Measurements from ENCODE around the gene HLA-DRA. TPM values are rescaled to one million over a fixed set of nuclear protein-coding genes. Genes with fewer than 3 reads are reported as not detected.

The HLA-DRA gene
- total and polyA plus RNA-seq, 2 donors (not counting 1 experiment from before 2014, with no cell fraction given), result 2,881 to 4,498 TPM

DNA sequence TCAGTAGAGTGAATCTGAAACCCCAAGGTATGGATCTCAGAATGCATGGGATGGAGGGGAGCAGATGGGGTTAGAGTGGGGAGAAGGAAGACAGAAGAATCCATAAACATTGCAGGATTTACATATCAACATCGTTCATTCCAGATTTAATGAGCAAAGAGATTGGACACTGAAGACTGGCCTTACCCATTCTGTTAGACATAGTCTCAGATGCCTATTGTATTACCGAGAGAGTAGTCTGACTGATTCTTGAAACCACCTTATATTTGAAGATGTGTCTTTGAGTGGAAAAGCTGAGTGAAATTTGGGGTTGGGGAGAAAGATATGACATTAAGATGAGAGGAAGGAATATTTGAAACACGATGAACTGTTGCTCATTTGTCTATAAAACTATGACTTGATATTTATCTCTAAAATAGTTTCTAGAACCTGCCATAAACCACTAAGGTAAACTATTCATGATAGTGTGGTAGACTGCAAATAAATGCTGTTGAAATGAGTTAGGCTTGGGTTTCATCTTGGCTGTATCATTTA lies 5.7 kb downstream of the HLA-DRA start:
- no peak for TF ChIP-seq EZH2 (IDR thresholded peaks at IDR 0.05; ENCODE audit: borderline replicate concordance, insufficient read depth, low read depth, low read length, poor library complexity, severe bottlenecking)
- TF ChIP-seq CTCF (IDR thresholded peaks at IDR 0.05), result no peak
- DNase-seq (peak; percentile 36), ATAC-seq (ENCODE audit: low read depth) (no peak)
- Histone ChIP-seq H3K9me3 (ENCODE audit: control extremely low read depth in 1 of 3, control insufficient read depth in 2 of 3, insufficient read depth in 1 of 3, low read length in 2 of 3) (no peaks in the 10 kb centered on the region), H4K20me1 (ENCODE audit: control insufficient read depth, insufficient read depth, low read length, poor library complexity, severe bottlenecking) (peaks cover 45% of the 10 kb centered on the region), H3K4me2 (replicated peaks; ENCODE audit: low read depth, low read length, poor library complexity, severe bottlenecking) (peak overlapping the region; percentile 85), H3K4me1 (ENCODE audit: control insufficient read depth in 2 of 2, insufficient read depth in 2 of 2, low read length in 2 of 2) (peaks cover 36 to 38% of the 10 kb centered on the region in 2 donors), H3K9ac (ENCODE audit: low read length) (no peak overlapping the region), H3K79me2 (ENCODE audit: control insufficient read depth, insufficient read depth, low read length) (peaks cover 41% of the 10 kb centered on the region), H3K27ac (ENCODE audit: low read length in 2 of 2) (peak overlapping the region in 1 of 2 donors; percentile 51), H3K4me3 (ENCODE audit: control extremely low read depth in 1 of 5, extremely low read depth in 1 of 5, insufficient read depth in 1 of 5, low read depth in 2 of 5, low read length in 4 of 5) (no peak overlapping the region), H3K36me3 (replicated peaks in 1 of 2; ENCODE audit: control extremely low read depth in 1 of 2, control insufficient read depth in 1 of 2, extremely low read depth in 1 of 2, insufficient read depth in 2 of 2, low read length in 1 of 2) (peaks cover 17 to 56% of the 10 kb centered on the region in 2 experiments), H3K27me3 (replicated peaks in 1 of 4; ENCODE audit: control extremely low read depth in 1 of 4, control insufficient read depth in 3 of 4, insufficient read depth in 4 of 4, low read length in 3 of 4) (no peaks in the 10 kb centered on the region), H2AFZ (ENCODE audit: insufficient read depth, low read depth, low read length, poor library complexity, severe bottlenecking) (no peak overlapping the region)
- intact Hi-C loops (cut with micrococcal nuclease), result no loop called here
- Mint-ChIP-seq H3K27me3 (no peaks in the 10 kb centered on the region), H3K9me3 (ENCODE audit: insufficient read depth) (no peaks in the 10 kb centered on the region), H3K4me3 (peak overlapping the region; percentile 38), H3K27ac (peak overlapping the region; percentile 54), H3K4me1 (peaks cover 59% of the 10 kb centered on the region)
- no CpG with 5 or more reads among the region's 3 CpGs for WGBS (ENCODE audit: insufficient coverage)
- ChIA-PET CTCF (interaction anchor here (0.7 to 2.1 kb wide), 4 partner anchors 31 to 256 kb away, joined by 3 to 5 read pairs (median 4); no protein-coding TSS in a partner anchor), POLR2A (interaction anchor here (0.8 to 1.2 kb wide), 3 partner anchors 13 to 221 kb away, joined by 3 to 13 read pairs (median 3); partner anchors contain the start of gene HLA-DQB1)

DNA sequence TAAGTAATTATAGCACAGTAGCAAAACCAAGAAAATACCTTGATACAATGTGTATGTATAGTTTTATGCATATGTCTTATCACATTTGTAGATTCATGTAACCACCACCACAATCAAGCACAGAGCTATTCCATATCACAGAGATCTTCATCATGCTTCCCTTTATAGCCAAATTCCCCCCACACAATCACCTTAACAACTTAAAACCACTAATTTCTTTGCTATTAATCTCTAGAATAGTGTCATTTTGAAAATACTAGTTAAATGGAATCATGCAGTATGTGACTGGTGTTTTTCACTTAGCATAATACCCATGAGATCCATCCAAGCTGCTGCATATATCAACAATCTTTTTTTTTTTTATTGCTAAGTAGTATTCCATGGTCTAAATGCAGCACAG lies 8.2 kb downstream of the HLA-DRA start:
- no peaks in the 10 kb centered on the region for H3K27me3 ChIP-seq (replicated peaks in 1 of 4; ENCODE audit: control extremely low read depth in 1 of 4, control insufficient read depth in 3 of 4, insufficient read depth in 4 of 4, low read length in 3 of 4)
- Mint-ChIP-seq H3K27ac (peak overlapping the region; percentile 0), H3K4me1 (peaks cover 44% of the 10 kb centered on the region), H3K4me3 (no peak overlapping the region), H3K9me3 (ENCODE audit: insufficient read depth) (peaks cover 12% of the 10 kb centered on the region), H3K27me3 (no peaks in the 10 kb centered on the region)
- peaks cover 25 to 28% of the 10 kb centered on the region in 2 donors for H3K4me1 ChIP-seq (ENCODE audit: control insufficient read depth in 2 of 2, insufficient read depth in 2 of 2, low read length in 2 of 2)
- H3K4me2 ChIP-seq (replicated peaks; ENCODE audit: low read depth, low read length, poor library complexity, severe bottlenecking), result no peak overlapping the region
- CTCF ChIA-PET, result interaction anchor here (1.0 to 2.1 kb wide), 6 partner anchors 9 to 252 kb away, joined by 3 to 8 read pairs (median 6); no protein-coding TSS in a partner anchor
- TF ChIP-seq CTCF (IDR thresholded peaks at IDR 0.05) (no peak), EZH2 (IDR thresholded peaks at IDR 0.05; ENCODE audit: borderline replicate concordance, insufficient read depth, low read depth, low read length, poor library complexity, severe bottlenecking) (no peak)
- intact Hi-C loops (cut with micrococcal nuclease), result no loop called here
- no peak for ATAC-seq (ENCODE audit: low read depth)
- peaks cover 0 to 2% (median 0%) of the 10 kb centered on the region in 3 donors for H3K9me3 ChIP-seq (ENCODE audit: control extremely low read depth in 1 of 3, control insufficient read depth in 2 of 3, insufficient read depth in 1 of 3, low read length in 2 of 3)
- no peak overlapping the region for H3K9ac ChIP-seq (ENCODE audit: low read length)
- H4K20me1 ChIP-seq (ENCODE audit: control insufficient read depth, insufficient read depth, low read length, poor library complexity, severe bottlenecking), result peaks cover 22% of the 10 kb centered on the region
- no peak overlapping the region for H3K4me3 ChIP-seq (ENCODE audit: control extremely low read depth in 1 of 5, extremely low read depth in 1 of 5, insufficient read depth in 1 of 5, low read depth in 2 of 5, low read length in 4 of 5)
- H2AFZ ChIP-seq (ENCODE audit: insufficient read depth, low read depth, low read length, poor library complexity, severe bottlenecking), result no peak overlapping the region
- POLR2A ChIA-PET, result interaction anchor here (0.5 to 1.3 kb wide), 5 partner anchors 9 to 492 kb away, joined by 3 to 4 read pairs (median 4); no protein-coding TSS in a partner anchor
- H3K79me2 ChIP-seq (ENCODE audit: control insufficient read depth, insufficient read depth, low read length), result peaks cover 16% of the 10 kb centered on the region
- H3K36me3 ChIP-seq (replicated peaks in 1 of 2; ENCODE audit: control extremely low read depth in 1 of 2, control insufficient read depth in 1 of 2, extremely low read depth in 1 of 2, insufficient read depth in 2 of 2, low read length in 1 of 2), result peaks cover 12 to 31% of the 10 kb centered on the region in 2 experiments
- H3K27ac ChIP-seq (ENCODE audit: low read length in 2 of 2), result peak overlapping the region in 1 of 2 donors; percentile 33
- DNase-seq, result no peak
